Activated T-cell treated with anti-CD3 and anti-CD28 coated beads, Interleukin-2, amount 50 U/mL, for 24 hours (primary cell): ENCODE measurements around the gene OGDH.

Experiments
- DNase-seq: peaks from one replicate; pipeline ENCODE4 v3.0.0-alpha.2; 2020
- H3K27ac Mint-ChIP-seq: 2 replicates; pipeline ENCODE4 v1.8.0; 2020; ENCODE audit warnings: mild to moderate bottlenecking, mixed read lengths
- H3K27me3 Mint-ChIP-seq: 2 replicates; pipeline ENCODE4 v1.8.0; 2020; ENCODE audit warnings: mixed read lengths
- H3K36me3 Mint-ChIP-seq: 2 replicates; pipeline ENCODE4 v1.8.0; 2020; ENCODE audit warnings: low read depth, mixed read lengths
- H3K4me1 Mint-ChIP-seq: 2 replicates; pipeline ENCODE4 v1.8.0; 2020; ENCODE audit warnings: low read depth, mixed read lengths
- H3K4me3 Mint-ChIP-seq: 2 replicates; pipeline ENCODE4 v1.8.0; 2020; ENCODE audit warnings: mild to moderate bottlenecking, moderate library complexity, mixed read lengths
- H3K9me3 Mint-ChIP-seq: 2 replicates; pipeline ENCODE4 v1.8.0; 2020; ENCODE audit warnings: mixed read lengths

OGDH gene

DNA sequence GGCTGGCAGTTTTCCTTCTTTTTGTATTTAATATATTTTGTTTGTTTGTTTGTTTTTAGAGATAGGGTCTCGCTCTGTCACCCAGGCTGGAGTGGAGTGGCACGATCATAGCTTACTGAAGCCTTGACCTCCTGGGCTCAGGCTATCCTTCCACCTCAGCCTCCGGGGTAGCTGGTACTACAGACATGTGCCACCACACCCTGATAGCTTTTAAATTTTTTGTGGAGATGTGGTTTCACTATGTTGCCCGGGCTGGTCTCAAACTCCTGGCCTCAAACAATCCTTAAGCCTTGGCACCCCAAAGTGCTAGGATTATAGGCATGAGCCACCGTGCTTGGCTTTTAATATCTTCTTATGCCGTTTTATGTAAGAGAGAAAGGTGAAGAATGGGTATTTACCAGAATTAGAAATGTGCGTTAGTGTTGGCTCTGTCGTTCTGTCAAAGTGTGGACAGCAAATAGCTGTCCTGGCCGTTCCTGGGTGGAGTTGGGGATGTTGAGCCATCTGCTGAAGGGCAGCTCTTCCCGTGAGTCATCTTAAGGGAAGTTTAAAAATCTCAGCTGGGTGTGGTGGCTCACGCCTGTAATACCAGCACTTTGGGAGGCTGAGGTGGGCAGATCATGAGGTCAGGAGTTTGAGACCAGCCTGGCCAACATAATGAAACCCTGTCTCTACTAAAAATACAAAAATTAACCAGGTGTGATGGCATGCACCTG lies 14.8 kb downstream of the OGDH start:
- H3K4me1 Mint-ChIP-seq: peaks cover 93% of the 10 kb centered on the region
- no peak overlapping the region for H3K4me3 Mint-ChIP-seq
- H3K36me3 Mint-ChIP-seq: peaks cover 62% of the 10 kb centered on the region
- peak overlapping the region; percentile 80 for H3K27ac Mint-ChIP-seq
- H3K27me3 Mint-ChIP-seq: no peaks in the 10 kb centered on the region
- DNase-seq: no peak
- H3K9me3 Mint-ChIP-seq: no peaks in the 10 kb centered on the region

DNA sequence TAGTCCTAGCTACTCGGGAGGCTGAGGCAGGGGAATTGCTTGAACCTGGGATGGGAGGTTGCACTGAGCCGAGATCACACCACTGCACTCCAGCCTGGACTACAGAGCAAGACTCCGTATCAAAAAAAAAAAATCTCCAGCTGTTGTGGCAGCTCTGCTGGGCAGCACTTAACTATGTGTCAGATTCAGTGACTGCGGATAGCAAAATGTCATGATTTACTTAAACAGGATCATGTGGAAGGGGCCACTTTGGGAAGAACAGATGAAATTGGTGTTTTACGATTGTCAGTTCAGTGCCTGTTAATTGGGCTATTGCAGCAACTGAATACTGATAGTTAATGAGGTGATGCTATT lies 15.3 kb downstream of the OGDH start:
- Mint-ChIP-seq H3K27ac (peak overlapping the region; percentile 80), H3K9me3 (no peaks in the 10 kb centered on the region), H3K4me3 (no peak overlapping the region), H3K36me3 (peaks cover 67% of the 10 kb centered on the region), H3K27me3 (no peaks in the 10 kb centered on the region), H3K4me1 (peaks cover 96% of the 10 kb centered on the region)
- DNase-seq: no peak

DNA sequence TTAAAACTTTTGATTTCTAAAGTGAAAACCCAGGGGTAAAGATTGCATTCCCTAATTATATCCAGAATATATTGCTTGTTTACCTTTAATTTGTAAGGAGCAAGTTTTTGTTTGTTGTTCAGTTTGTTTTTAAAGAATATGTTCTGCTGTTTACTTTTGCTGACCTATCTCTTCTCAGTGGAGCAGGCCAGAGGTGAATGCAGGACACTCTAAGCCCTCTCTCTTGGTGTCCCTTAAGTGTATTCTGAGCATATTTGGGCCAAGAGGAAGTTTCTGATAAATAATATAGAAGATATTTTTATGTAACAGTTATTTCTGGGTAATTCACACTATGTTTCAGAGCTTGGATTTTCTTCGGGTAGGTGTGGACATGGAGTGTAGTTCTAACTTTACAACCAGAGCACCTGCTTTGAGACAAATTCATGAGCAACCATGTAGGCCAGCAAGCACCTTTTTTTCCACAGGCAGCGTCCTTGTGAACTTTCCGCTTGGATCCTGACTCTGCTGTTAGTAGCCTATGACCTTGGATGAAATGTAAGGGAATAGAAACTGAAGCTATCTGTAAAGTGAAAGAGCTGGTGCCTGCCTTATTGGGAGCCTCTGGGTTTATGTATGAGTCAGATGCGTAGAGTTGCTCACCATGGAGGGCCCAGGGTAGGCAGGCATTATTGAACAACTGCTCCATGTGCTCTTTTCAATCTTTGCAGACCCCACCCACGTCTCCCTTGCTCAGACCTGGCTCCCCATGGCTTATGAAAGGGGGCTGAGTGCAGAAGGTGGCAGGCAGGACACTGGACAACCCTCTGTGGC lies 16.1 kb downstream of the OGDH start:
- peaks cover 72% of the 10 kb centered on the region for H3K36me3 Mint-ChIP-seq
- H3K4me1 Mint-ChIP-seq: peaks cover 89% of the 10 kb centered on the region
- peak; percentile 57 for DNase-seq
- H3K4me3 Mint-ChIP-seq: peak overlapping the region; percentile 59
- peak overlapping the region; percentile 91 for H3K27ac Mint-ChIP-seq
- H3K27me3 Mint-ChIP-seq: no peaks in the 10 kb centered on the region
- no peaks in the 10 kb centered on the region for H3K9me3 Mint-ChIP-seq

DNA sequence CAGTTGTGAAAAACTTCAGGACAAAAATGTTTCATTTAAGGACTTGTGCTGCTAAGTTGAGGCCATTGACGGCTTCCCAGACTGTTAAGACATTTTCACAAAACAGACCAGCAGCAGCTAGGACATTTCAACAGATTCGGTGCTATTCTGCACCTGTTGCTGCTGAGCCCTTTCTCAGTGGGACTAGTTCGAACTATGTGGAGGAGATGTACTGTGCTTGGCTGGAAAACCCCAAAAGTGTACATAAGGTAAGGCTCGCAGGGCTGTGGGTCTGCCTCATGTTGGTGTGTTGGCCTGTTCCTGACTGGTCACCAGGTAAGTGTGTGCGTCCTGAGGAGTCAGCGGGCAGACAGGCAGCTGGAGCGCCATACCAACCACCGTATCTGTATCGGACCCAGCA lies 17.9 kb downstream of the OGDH start:
- no peak for DNase-seq
- H3K27ac Mint-ChIP-seq: peak overlapping the region; percentile 92

DNA sequence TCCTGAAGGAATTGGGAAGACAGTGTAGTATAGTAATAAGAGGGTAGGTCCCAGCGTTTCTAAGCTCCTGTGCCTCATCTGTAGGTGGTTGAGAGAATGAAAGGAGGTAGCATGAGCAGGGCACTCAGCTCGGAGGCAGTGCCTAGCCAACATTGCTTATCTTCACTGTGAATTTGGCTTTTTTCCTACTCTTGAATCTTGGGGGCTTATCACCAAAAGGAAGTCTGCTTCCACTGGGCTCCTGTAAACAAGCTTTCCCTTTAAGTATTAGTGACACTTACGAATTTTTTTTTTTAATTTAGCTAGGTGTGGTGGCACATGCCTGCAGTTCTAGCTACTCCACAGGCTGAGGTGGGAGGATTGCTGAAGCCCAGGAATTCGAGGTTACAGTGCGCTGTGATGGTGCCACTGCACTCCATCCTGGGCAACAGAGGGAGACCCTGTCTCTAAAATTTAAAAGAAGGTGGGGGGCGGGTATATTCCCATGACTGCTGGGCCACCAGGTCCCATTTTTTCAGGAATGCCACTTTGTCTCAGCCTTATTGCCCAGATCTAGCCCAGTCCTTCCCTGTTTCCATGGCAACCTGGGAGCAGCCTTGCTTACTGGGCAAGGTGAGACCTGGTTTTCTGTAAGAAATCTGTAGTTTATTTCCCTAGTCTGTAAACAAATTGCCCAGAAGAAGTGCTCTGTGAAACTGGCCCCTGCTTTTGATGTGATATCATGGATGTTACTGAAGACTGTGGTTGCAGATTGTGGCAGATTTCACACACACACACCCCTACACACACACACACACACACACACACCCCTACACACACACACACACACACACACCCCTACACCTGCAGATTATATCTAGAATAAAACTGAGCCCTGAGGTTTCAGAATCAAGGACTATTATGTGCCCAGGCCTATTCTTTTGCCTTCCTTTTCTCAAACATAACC lies 19.4 kb downstream of the OGDH start:
- Mint-ChIP-seq H3K27ac (peak overlapping the region; percentile 92), H3K9me3 (no peaks in the 10 kb centered on the region), H3K4me1 (peaks cover 76% of the 10 kb centered on the region), H3K27me3 (no peaks in the 10 kb centered on the region), H3K4me3 (no peak overlapping the region), H3K36me3 (peaks cover 71% of the 10 kb centered on the region)
- DNase-seq: no peak

More for the DNA sequence above, 17.9 kb downstream of the OGDH start:
- Mint-ChIP-seq H3K4me3 (peak overlapping the region; percentile 55), H3K36me3 (peaks cover 71% of the 10 kb centered on the region), H3K4me1 (peaks cover 77% of the 10 kb centered on the region), H3K9me3 (no peaks in the 10 kb centered on the region), H3K27me3 (no peaks in the 10 kb centered on the region)

DNA sequence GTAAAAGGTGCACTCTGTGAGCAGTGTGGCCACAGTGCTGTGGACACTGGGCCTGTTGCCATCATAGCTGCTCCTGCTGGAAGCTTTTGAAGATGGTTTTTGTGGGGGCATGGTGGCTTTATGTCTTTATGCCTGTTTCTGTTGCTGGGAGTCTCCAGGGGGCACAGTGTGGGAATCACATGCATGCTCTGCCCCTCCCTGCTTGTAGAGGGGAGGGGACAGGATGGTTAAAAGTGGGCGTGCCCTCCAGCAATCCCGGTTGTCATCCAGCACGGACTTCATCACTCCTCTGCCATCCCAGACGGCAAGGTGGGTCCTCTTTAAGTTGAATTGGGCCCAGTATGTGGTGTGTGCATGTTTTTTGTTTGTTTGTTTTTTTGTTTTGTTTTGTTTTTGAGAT lies 20.2 kb downstream of the OGDH start:
- Mint-ChIP-seq H3K9me3 (no peaks in the 10 kb centered on the region), H3K27me3 (no peaks in the 10 kb centered on the region), H3K27ac (peak overlapping the region; percentile 57), H3K4me3 (no peak overlapping the region), H3K36me3 (peaks cover 73% of the 10 kb centered on the region), H3K4me1 (peaks cover 76% of the 10 kb centered on the region)
- no peak for DNase-seq

DNA sequence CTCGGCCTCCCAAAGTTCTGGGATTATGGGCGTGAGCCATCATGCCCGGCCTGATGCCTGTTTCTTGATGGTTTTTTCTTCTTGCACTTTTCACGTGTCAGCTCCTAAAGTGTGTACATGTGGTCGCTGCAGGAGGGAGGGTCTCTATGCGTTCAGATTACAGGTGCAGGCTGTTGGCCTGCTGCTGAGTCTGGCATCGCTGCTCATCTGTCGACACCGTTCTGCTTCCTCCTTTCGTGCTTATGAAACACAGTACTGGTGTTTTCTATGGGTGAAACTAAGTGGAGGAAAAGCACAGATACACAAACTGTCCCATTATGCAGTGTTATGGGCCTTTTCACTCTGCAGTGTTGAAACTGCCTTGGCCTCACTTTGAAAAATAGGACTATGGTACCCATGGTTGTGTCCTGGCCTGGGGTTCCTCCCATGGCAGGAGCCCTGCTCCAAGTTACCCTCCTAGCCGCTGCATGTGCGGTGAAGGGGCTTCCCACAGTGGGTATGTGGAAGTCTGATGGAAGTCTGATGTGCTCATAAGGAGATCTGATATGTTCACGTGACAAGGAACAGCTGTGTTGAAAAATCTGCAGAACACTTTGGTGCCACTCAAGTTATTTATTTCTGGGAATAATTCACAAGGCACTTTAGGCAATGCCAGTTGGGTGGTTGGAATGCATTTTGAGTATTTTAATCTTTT lies 23.5 kb downstream of the OGDH start:
- H3K27me3 Mint-ChIP-seq: no peaks in the 10 kb centered on the region
- H3K9me3 Mint-ChIP-seq: no peaks in the 10 kb centered on the region
- DNase-seq: no peak
- H3K4me1 Mint-ChIP-seq: peaks cover 76% of the 10 kb centered on the region
- H3K36me3 Mint-ChIP-seq: peaks cover 82% of the 10 kb centered on the region
- peak overlapping the region; percentile 82 for H3K27ac Mint-ChIP-seq
- H3K4me3 Mint-ChIP-seq: no peak overlapping the region

DNA sequence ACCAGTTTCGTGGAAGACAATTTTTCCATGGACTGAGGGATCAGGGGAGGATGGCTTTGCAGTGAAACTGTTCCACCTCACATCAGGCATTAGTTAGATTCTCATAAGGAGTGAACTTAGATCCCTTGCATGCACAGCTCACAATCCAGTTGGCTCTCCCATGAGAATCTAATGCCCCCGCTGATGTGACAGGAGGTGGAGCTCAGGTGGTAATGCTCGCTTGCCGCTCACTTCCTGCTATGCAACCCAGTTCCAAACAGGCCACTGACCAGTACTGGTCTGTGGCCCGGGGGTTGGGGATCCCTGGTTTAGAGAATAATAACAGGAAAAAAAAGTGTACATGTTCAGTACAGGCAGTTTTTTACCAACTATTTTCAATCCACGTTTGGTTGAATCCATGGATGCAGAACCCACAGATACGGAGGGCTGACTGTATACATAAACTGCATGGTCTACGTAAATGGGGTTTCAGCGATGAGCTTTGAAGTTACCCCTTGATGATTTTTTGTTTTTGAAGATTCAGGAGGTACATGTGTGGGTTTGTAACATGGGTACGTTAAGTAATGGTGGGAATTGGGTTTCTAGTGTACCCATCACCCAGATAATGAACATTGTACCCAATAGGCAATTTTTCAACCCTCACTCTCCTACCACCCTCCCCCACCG lies 24.5 kb downstream of the OGDH start:
- H3K27me3 Mint-ChIP-seq: no peaks in the 10 kb centered on the region
- peak overlapping the region; percentile 13 for H3K4me3 Mint-ChIP-seq
- no peak for DNase-seq

DNA sequence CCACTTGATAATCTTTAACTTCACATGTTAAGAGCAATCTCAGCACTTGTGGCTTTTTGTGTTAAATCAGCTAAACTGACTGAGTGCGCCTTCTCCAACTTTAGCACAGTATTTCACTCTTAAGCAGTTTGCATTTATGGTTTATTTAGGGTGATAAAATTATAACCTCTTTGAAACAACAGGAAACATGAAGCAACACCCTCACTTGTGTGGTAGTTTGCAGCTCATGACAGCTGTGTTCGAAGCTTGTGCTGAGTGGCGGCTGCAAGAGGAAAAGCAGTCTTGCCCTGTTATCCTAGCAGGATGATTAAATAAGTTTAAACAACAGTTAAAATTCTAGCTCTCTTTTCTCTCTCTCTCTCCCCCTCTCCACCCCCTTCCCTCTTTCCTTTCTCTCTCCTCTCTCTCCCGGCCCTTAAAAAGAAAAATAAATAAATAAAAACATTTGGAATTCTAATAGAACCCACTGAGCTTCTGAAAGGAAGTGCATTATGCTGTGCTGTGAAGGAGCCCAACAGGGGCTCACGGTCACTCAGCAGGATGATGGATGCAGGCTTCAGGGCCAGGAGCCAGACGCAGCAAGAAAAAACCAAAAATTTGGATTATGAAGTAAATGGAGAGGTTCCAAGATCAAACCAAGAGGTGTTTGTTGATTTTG lies 25.2 kb downstream of the OGDH start:
- H3K27me3 Mint-ChIP-seq: no peaks in the 10 kb centered on the region
- peak overlapping the region; percentile 14 for H3K4me3 Mint-ChIP-seq
- no peak for DNase-seq
- H3K27ac Mint-ChIP-seq: peak overlapping the region; percentile 100
- H3K36me3 Mint-ChIP-seq: peaks cover 78% of the 10 kb centered on the region
- H3K4me1 Mint-ChIP-seq: peaks cover 74% of the 10 kb centered on the region
- no peaks in the 10 kb centered on the region for H3K9me3 Mint-ChIP-seq

More for the DNA sequence above, 24.5 kb downstream of the OGDH start:
- Mint-ChIP-seq H3K27ac (peak overlapping the region; percentile 82), H3K4me1 (peaks cover 74% of the 10 kb centered on the region), H3K9me3 (no peaks in the 10 kb centered on the region), H3K36me3 (peaks cover 79% of the 10 kb centered on the region)

DNA sequence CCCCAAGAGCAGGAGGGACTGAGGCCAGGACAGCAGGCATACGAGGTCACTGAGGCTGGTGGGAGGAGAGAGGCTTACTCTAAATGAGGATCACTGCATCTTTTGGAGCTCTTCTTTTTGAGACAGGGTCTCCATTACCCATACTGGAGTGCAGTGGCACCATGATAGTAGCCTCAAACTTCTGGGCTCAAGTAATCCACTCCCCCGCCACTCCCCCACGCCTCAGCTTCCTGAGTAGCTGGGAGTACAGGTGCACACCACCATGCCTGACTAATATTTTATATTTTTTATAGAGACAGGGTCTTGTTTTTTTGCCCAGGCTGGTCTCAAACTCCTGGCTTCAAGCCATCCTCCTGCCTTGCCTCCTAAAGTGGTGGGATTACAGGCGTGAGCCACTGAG lies 25.8 kb downstream of the OGDH start:
- Mint-ChIP-seq H3K9me3 (no peaks in the 10 kb centered on the region), H3K27me3 (no peaks in the 10 kb centered on the region), H3K4me1 (peaks cover 80% of the 10 kb centered on the region), H3K36me3 (peaks cover 75% of the 10 kb centered on the region), H3K4me3 (no peak overlapping the region), H3K27ac (peak overlapping the region; percentile 100)
- no peak for DNase-seq

DNA sequence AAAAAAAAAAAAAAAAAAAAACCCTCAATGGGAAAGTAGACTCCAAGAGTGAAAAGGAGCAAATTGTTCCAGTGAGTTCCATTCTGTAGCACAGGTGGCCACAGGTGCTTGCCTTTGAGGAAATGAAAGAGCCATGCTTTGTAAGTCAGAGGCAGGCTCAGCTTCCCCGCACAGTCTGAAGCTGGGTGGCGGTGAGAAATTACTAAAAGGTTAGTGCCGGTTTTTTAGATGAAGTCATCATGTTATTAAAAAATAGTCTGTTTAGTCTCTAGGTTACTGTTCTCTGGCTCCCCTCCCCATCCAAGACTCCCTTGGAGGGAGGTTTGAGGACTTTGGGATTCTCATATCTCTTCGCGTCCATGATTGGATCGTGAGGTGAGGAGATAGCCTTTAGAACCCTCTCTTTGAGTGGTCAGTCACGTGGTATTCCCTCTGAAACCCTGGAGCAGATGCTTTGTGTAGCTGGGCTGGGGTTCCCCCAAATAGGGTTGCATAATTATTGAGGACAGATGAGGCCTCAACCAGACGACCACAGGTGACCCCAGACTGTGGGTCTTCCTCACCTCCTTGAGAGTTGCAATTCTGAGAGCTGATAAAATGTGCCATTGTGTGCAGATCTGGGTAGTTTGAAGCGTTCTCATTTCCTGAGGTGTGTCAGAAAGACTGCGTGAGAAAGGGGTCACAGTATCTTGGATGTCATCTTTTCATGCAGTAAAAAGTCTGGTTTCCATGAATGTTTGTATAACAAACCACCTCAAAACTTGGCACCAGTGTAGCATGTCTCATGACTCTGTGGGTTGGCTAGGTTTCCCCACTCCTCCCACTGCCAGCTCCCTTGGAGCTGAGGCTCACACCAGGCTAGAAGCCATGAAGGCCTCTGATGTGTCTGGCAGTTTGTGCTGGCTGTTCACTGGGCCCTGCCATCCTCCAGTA lies 27.1 kb downstream of the OGDH start:
- Mint-ChIP-seq H3K27me3 (no peaks in the 10 kb centered on the region), H3K9me3 (no peaks in the 10 kb centered on the region)

DNA sequence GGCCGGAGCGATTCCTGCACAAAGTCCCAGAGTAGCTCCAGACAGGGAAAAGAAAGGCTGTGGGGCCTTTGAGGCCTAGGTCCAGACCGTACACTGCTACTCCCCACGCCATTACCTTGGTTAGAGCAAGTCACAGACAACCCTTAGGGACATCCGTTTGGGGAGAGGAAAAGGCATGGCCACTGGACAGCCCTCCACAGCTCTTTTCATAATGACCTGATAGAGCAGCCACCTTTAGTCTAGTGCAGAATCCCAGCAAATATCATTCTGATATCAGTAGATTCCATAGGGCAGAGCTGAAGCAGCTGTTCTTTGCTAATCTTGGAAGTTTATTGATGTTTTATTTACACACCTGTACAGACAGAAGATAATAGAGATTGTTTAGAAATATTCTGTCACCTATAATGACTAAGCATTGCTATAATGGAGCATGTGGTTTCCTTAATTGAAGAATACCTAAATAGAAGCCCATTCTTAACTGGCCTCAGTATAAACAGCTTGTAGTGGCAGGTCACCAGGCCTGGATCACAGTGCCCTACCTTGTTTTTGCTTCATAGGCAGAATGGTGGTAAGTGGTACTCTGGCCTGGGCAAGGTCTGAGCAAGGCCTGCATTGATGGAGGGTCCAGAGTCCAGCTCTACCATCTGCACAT lies 27.9 kb downstream of the OGDH start:
- Mint-ChIP-seq H3K9me3 (no peaks in the 10 kb centered on the region), H3K4me1 (peaks cover 95% of the 10 kb centered on the region), H3K36me3 (peaks cover 64% of the 10 kb centered on the region), H3K27me3 (no peaks in the 10 kb centered on the region), H3K4me3 (no peak overlapping the region), H3K27ac (peak overlapping the region; percentile 100)
- no peak for DNase-seq

More for the DNA sequence above, 27.1 kb downstream of the OGDH start:
- H3K4me3 Mint-ChIP-seq: peak overlapping the region; percentile 28
- H3K4me1 Mint-ChIP-seq: peaks cover 93% of the 10 kb centered on the region
- DNase-seq: peak; percentile 72
- H3K36me3 Mint-ChIP-seq: peaks cover 71% of the 10 kb centered on the region
- peak overlapping the region; percentile 100 for H3K27ac Mint-ChIP-seq
